Breast epithelium (tissue), 4 donors: Measurements from ENCODE around the gene RPS27. TPM values are rescaled to one million over a fixed set of nuclear protein-coding genes. Genes with fewer than 3 reads are reported as not detected.
"Not testable (repeated sequence)": the region's sequence is repeated elsewhere in the genome, so short reads cannot be mapped to it uniquely, and the experiment has no call there.

Experiments used
- DNase-seq, 2 donors: peaks; one replicate each; pipeline ENCODE4 v3.0.0-alpha.2; 2019; ENCODE audit warnings: low spot score in 2 of 2
- H3K27ac ChIP-seq, 2 donors: fragments of 200-600 bp; sonication (generic) in 1 of 2; one replicate each; pipeline ENCODE4 v1.5.1; 2016 to 2019; ENCODE audit warnings: mild to moderate bottlenecking in 1 of 2
- H3K27me3 ChIP-seq, 2 donors: fragments of 200-600 bp; sonication (generic) in 1 of 2; one replicate each; pipeline versions ENCODE4 v1.5.1 to v1.6.0; 2017 to 2019; ENCODE audit warnings: control low read depth in 1 of 2, mild to moderate bottlenecking in 1 of 2
- H3K36me3 ChIP-seq: fragments of 200-600 bp; one replicate; pipeline ENCODE4 v1.5.1; 2019
- H3K4me1 ChIP-seq, 2 donors: fragments of 200-600 bp; sonication (generic); one replicate each; pipeline ENCODE4 v1.5.1; 2016 to 2019; ENCODE audit warnings: control low read depth in 1 of 2
- H3K4me3 ChIP-seq, 3 donors: fragments of 200-600 bp; sonication (generic); 1 replicate in 2 of 3; 2 replicates in 1 of 3; pipeline ENCODE4 v1.5.1; 2016 to 2019; ENCODE audit warnings: mild to moderate bottlenecking in 3 of 3, moderate library complexity in 2 of 3
- H3K9me3 ChIP-seq, 2 donors: fragments of 200-600 bp; sonication (generic) in 1 of 2; one replicate each; pipeline ENCODE4 v1.5.1; 2016 to 2019; ENCODE audit warnings: control low read depth in 1 of 2
- POLR2A ChIP-seq: fragments of 450-650 bp; IDR thresholded peaks from one replicate; pipeline ENCODE4 v1.6.1; 2016; ENCODE audit warnings: antibody characterized with exemption, mild to moderate bottlenecking, moderate library complexity
- POLR2AphosphoS5 ChIP-seq, 3 donors: sonication (generic); formaldehyde crosslinking; IDR thresholded peaks; one replicate each; pipeline ENCODE4 v1.6.1; 2017; ENCODE audit warnings: antibody characterized with exemption in 3 of 3
- intact Hi-C: fragments of 100-400 bp; cut with DNase I; formaldehyde crosslinking; loops from one replicate; pipeline ENCODE4 v1.15.1; 2023; ENCODE audit warnings: low total_unique reads
- total RNA-seq, 3 donors: library from RNA; depleted of rRNA; stranded (reverse); fragments of >200 nt; gene quantifications; one replicate each; pipeline ENCODE4 v1.1.0, GENCODE V29; 2016
- TF ChIP-seq, protein P1 (sequence below), 3 donors: fragments of 450-650 bp; IDR thresholded peaks; one replicate each; pipeline ENCODE4 v1.5.1; 2016 to 2017; ENCODE audit warnings: antibody characterized with exemption in 3 of 3, mild to moderate bottlenecking in 3 of 3, moderate library complexity in 3 of 3

The RPS27 gene
- total RNA-seq, 3 donors from 2014 or later = 2,845 to 3,909 (median 3,226) TPM

DNA sequence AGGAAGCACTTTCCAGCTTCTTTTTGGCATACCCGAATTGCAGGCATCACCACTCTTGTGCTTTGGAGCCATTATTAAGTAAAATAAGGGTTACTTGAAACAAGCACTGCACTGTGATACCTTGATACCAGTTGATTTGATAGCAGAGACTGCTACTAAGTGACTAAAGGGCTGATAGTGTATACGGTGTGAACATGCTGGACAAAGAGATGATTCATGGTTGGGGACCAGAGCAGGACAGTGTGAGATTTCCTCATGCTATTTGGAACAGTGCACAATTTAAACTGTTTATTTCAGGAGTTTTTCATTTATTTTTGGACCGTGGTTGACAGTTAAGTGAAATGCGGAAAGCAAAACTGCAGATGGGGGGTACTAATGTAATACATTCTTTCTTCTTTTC is 9.9 kb downstream of the RPS27 start:
- H3K9me3 ChIP-seq = no peaks in the 10 kb centered on the region
- no peak for DNase-seq
- TF ChIP-seq, protein P1, sequence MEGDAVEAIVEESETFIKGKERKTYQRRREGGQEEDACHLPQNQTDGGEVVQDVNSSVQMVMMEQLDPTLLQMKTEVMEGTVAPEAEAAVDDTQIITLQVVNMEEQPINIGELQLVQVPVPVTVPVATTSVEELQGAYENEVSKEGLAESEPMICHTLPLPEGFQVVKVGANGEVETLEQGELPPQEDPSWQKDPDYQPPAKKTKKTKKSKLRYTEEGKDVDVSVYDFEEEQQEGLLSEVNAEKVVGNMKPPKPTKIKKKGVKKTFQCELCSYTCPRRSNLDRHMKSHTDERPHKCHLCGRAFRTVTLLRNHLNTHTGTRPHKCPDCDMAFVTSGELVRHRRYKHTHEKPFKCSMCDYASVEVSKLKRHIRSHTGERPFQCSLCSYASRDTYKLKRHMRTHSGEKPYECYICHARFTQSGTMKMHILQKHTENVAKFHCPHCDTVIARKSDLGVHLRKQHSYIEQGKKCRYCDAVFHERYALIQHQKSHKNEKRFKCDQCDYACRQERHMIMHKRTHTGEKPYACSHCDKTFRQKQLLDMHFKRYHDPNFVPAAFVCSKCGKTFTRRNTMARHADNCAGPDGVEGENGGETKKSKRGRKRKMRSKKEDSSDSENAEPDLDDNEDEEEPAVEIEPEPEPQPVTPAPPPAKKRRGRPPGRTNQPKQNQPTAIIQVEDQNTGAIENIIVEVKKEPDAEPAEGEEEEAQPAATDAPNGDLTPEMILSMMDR (IDR thresholded peaks at IDR 0.05) = no peak
- TF ChIP-seq POLR2A (no peak), POLR2AphosphoS5 (IDR thresholded peaks at IDR 0.05) (no peak)
- no peaks in the 10 kb centered on the region for H3K36me3 ChIP-seq
- H3K27ac ChIP-seq = no peak overlapping the region
- no peaks in the 10 kb centered on the region for H3K4me1 ChIP-seq
- intact Hi-C loops = no loop called here
- H3K27me3 ChIP-seq = no peaks in the 10 kb centered on the region
- H3K4me3 ChIP-seq = no peak overlapping the region

DNA sequence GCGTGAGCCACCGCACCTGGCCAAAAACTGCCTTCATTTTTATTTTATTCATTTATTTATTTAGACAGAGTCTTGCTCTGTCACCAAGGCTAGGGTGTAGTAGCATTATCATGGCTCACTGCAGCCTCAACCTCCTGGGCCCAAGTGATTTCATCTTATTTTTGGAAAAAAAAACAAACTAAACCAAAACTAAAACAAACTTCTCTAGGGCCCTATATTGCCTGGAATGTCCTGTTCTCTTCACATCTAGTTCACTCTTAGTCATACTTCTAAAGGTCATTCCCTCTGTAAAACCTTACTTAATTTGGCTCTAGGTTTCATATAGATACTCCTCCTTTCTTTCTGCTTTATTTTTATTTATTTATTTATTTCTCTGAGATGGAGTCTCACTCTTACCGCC is 15.6 kb downstream of the RPS27 start:
- H3K4me3 ChIP-seq = no peak overlapping the region
- TF ChIP-seq, protein P1 (IDR thresholded peaks at IDR 0.05) = no peak
- TF ChIP-seq POLR2A (no peak), POLR2AphosphoS5 (IDR thresholded peaks at IDR 0.05) (no peak)

GRCh38 chr1:154012129-154012528 is 21.6 kb downstream of the RPS27 start:
- DNase-seq = no peak
- Histone ChIP-seq H3K36me3 (no peaks in the 10 kb centered on the region), H3K27ac (no peak overlapping the region), H3K9me3 (no peaks in the 10 kb centered on the region), H3K4me1 (no peaks in the 10 kb centered on the region), H3K27me3 (no peaks in the 10 kb centered on the region), H3K4me3 (no peak overlapping the region)
- intact Hi-C loops = no loop called here
- TF ChIP-seq, protein P1 (IDR thresholded peaks at IDR 0.05) = no peak
- no peak for TF ChIP-seq POLR2AphosphoS5 (IDR thresholded peaks at IDR 0.05)
- no peak for TF ChIP-seq POLR2A

More for the DNA sequence above, 15.6 kb downstream of the RPS27 start:
- intact Hi-C loops = no loop called here
- no peaks in the 10 kb centered on the region for H3K27me3 ChIP-seq
- H3K9me3 ChIP-seq = no peaks in the 10 kb centered on the region
- no peak overlapping the region for H3K27ac ChIP-seq
- no peaks in the 10 kb centered on the region for H3K36me3 ChIP-seq
- no peak for DNase-seq
- H3K4me1 ChIP-seq = no peaks in the 10 kb centered on the region

DNA sequence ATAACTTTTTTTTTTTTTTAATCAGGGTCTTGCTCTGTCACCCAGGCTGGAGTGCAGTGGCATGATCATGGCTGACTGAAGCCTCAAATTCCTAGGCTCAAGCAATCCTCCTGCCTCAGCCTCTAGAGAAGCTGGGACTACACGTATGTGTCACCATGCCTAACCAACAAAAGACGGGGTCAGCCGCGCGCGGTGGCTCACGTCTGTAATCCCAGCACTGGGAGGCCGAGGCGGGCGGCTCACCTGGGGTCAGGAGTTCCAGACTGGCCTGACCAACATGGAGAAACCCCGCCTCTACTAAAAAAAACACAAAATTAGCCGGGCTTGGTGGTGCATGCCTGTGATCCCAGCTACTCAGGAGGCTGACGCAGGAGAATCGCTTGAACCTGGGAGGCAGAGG is 22.0 kb downstream of the RPS27 start:
- H3K4me3 ChIP-seq, H3K9me3 ChIP-seq, H3K27me3 ChIP-seq, H3K36me3 ChIP-seq, H3K27ac ChIP-seq, DNase-seq, intact Hi-C loops, H3K4me1 ChIP-seq: not testable (repeated sequence)

- Histone ChIP-seq H3K27me3 (no peaks in the 10 kb centered on the region), H3K4me3 (no peak overlapping the region), H3K36me3 (no peaks in the 10 kb centered on the region), H3K4me1 (no peaks in the 10 kb centered on the region), H3K9me3 (no peaks in the 10 kb centered on the region), H3K27ac (no peak overlapping the region)
- TF ChIP-seq POLR2AphosphoS5 (IDR thresholded peaks at IDR 0.05) (no peak), POLR2A (no peak)
- TF ChIP-seq, protein P1 (IDR thresholded peaks at IDR 0.05) = no peak
- DNase-seq = no peak
- intact Hi-C loops = no loop called here
Measured at GRCh38 chr1:154014154-154014907, 23.8 kb downstream of the RPS27 start.
